Measurements from ENCODE around the gene YAF2. TPM values are rescaled to one million over a fixed set of nuclear protein-coding genes. Genes with fewer than 3 reads are reported as not detected.

The YAF2 gene
- total RNA-seq, 2 experiments from 2014 or later: 32.8 to 34.4 TPM

- intact Hi-C loops (cut with DNase I, micrococcal nuclease): loop anchor here in 1 of 2 experiments (5.0 kb wide), 1 partner anchor 185 kb away; the partner anchor contains the start of genes PPHLN1 and ZCRB1
- H3K36me3 Mint-ChIP-seq (ENCODE audit: low read depth): no peaks in the 10 kb centered on the region
- ATAC-seq: no peak
- DNase-seq: no peak
- CTCF ChIA-PET: interaction anchor here (0.7 kb wide), 1 partner anchor 1178 kb away, joined by 3 read pairs; no protein-coding TSS in a partner anchor
- no peaks in the 10 kb centered on the region for H3K9me3 Mint-ChIP-seq (ENCODE audit: low read depth)
- H3K27me3 Mint-ChIP-seq: peaks cover 2% of the 10 kb centered on the region
- POLR2A ChIA-PET: interaction anchor here (0.6 to 0.8 kb wide), 3 partner anchors 46 to 1009 kb away, joined by 3 to 5 read pairs (median 4); no protein-coding TSS in a partner anchor
- no peak overlapping the region for H3K27ac Mint-ChIP-seq
- H3K4me1 Mint-ChIP-seq: peaks cover 36% of the 10 kb centered on the region
- no peak overlapping the region for H3K4me3 Mint-ChIP-seq
Observed at GRCh38 chr12:42141981-42142606, 96.0 kb downstream of the YAF2 start.

DNA sequence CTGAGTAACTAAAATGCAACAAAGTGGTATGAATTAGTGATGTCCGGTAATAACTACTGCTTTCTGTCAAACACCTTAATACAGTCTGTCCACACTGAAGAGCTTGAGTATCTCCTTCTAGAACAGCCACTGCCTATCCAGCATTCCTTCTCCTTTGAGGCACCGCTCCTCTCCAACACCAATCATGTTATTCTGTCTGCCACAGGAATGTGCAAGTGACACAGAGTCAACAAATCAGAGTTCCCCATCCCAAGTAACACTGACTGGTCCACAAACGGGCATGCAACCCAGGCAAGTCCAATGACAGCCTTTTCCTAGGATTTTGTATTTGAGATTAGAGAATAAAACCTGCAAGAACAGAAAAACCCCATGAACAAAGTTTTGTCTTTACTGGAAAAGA lies 97.1 kb downstream of the YAF2 start:
- ChIA-PET CTCF (interaction anchor here (0.7 to 1.0 kb wide), 2 partner anchors 17 to 18 kb away, joined by 3 read pairs; no protein-coding TSS in a partner anchor), POLR2A (no interaction called here)
- intact Hi-C loops (cut with DNase I, micrococcal nuclease): loop anchor here in 1 of 2 experiments (5.0 kb wide), 1 partner anchor 186 kb away; the partner anchor contains the start of genes PPHLN1 and ZCRB1
- ATAC-seq (no peak), DNase-seq (no peak)
- Mint-ChIP-seq H3K9me3 (ENCODE audit: low read depth) (no peaks in the 10 kb centered on the region), H3K4me1 (peaks cover 36% of the 10 kb centered on the region), H3K36me3 (ENCODE audit: low read depth) (no peaks in the 10 kb centered on the region), H3K27ac (no peak overlapping the region), H3K4me3 (no peak overlapping the region), H3K27me3 (peaks cover under 1% of the 10 kb centered on the region)

DNA sequence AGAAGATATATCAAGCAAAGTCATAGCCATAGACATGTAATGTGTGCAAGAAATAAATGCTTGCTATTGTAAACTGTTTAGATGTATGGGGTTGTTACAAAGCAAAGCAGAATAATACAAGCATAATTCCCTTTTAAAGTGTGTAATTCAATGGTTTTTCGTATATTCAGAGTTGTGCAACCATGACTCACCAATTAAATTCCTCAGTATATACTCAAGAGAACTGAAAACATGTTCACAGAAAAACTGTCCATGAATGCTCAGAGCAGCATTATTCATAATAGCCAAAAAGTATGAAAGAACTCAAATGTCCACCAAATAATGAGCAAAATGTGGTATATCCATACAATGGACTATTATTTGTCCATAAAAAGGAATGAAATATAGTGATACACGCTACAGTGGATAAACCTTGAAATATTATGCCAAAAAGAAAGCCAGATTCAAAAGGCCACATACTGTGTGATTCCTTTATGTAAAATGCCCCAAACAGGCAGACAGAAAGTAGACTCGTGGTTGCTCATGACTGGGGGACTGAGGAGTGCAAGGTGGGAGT lies 102.7 kb downstream of the YAF2 start:
- Mint-ChIP-seq H3K9me3 (ENCODE audit: low read depth) (no peaks in the 10 kb centered on the region), H3K4me3 (no peak overlapping the region), H3K27ac (no peak overlapping the region), H3K36me3 (ENCODE audit: low read depth) (no peaks in the 10 kb centered on the region), H3K4me1 (peaks cover 33% of the 10 kb centered on the region), H3K27me3 (no peaks in the 10 kb centered on the region)
- no peak for DNase-seq
- CTCF ChIA-PET: interaction anchor here (0.5 to 1.4 kb wide), 2 partner anchors 102 to 237 kb away, joined by 3 to 4 read pairs; no protein-coding TSS in a partner anchor
- ATAC-seq: no peak
- POLR2A ChIA-PET: no interaction called here
- intact Hi-C loops (cut with DNase I, micrococcal nuclease): no loop called here

GRCh38 chr12:42130672-42131402 lies 107.2 kb downstream of the YAF2 start:
- no peak overlapping the region for H3K27ac Mint-ChIP-seq
- peak; percentile 70 for ATAC-seq
- intact Hi-C loops (cut with DNase I, micrococcal nuclease): no loop called here
- DNase-seq: no peak
- no peaks in the 10 kb centered on the region for H3K27me3 Mint-ChIP-seq
- H3K4me1 Mint-ChIP-seq: peaks cover 57% of the 10 kb centered on the region
- H3K4me3 Mint-ChIP-seq: no peak overlapping the region
- ChIA-PET POLR2A (no interaction called here), CTCF (interaction anchor here (1.7 kb wide), 1 partner anchor 201 kb away, joined by 5 read pairs; no protein-coding TSS in a partner anchor)
- no peaks in the 10 kb centered on the region for H3K36me3 Mint-ChIP-seq (ENCODE audit: low read depth)
- no peaks in the 10 kb centered on the region for H3K9me3 Mint-ChIP-seq (ENCODE audit: low read depth)

DNA sequence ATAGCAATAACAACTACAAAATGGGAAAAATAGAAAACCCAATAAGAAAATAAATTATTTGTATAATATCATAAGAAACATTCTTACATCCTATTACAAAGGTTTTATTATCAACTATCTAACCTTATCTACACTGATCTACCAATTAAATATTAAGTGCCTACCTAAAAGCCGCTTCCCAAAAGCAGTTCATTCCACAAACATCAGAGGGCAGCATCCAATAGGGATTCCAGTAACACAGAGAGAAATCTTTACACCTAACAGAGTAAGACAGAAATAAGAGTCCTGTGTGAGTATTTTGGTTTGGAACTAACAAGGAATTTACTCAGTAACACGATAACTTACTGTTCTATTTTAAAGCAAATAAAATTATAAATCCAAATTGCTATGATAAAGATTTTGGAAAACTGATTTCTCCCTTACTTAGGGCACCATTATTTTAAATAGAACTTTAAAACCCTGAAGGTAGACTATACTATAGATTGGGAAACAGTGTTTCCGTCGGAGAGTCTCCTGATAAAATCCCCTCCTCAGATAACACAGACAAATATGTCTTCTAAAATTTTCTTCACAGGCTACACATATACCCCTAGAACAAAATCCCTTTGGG lies 108.3 kb downstream of the YAF2 start:
- H3K9me3 Mint-ChIP-seq (ENCODE audit: low read depth): no peaks in the 10 kb centered on the region
- POLR2A ChIA-PET: interaction anchor here (0.5 kb wide), 1 partner anchor 206 kb away, joined by 5 read pairs; no protein-coding TSS in a partner anchor
- no peaks in the 10 kb centered on the region for H3K36me3 Mint-ChIP-seq (ENCODE audit: low read depth)
- H3K4me1 Mint-ChIP-seq: peaks cover 53% of the 10 kb centered on the region
- no peak overlapping the region for H3K27ac Mint-ChIP-seq
- CTCF ChIA-PET: interaction anchor here (0.9 to 1.0 kb wide), 2 partner anchors 10 to 242 kb away, joined by 3 to 4 read pairs; no protein-coding TSS in a partner anchor
- H3K4me3 Mint-ChIP-seq: no peak overlapping the region
- ATAC-seq (no peak), DNase-seq (no peak)
- intact Hi-C loops (cut with DNase I, micrococcal nuclease): loop anchor here (1.0 to 5.0 kb wide), 3 partner anchors 203 to 243 kb away; no protein-coding TSS in a partner anchor
- H3K27me3 Mint-ChIP-seq: no peaks in the 10 kb centered on the region

DNA sequence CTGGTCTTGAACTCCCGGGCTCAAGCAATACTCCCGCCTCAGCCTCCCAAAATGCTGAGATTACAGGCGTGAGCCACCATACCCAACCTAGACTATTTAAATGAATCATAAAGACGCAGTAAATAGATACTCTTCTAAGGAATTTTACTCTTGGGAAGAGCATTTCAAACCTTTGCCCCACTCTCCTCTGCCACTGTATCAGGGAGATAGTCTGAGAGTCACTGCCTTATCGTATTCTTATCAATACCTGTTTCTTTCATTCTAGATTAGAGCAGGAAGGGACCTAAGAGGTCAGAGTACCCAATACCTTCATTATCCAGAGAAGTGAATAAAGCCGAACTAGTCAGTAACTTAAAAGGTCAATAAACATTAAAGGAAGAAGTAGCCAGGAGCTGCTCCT lies 109.2 kb downstream of the YAF2 start:
- H3K27me3 Mint-ChIP-seq: no peaks in the 10 kb centered on the region
- POLR2A ChIA-PET: no interaction called here
- intact Hi-C loops (cut with DNase I, micrococcal nuclease): loop anchor here (1.0 to 5.0 kb wide), 3 partner anchors 203 to 243 kb away; no protein-coding TSS in a partner anchor

DNA sequence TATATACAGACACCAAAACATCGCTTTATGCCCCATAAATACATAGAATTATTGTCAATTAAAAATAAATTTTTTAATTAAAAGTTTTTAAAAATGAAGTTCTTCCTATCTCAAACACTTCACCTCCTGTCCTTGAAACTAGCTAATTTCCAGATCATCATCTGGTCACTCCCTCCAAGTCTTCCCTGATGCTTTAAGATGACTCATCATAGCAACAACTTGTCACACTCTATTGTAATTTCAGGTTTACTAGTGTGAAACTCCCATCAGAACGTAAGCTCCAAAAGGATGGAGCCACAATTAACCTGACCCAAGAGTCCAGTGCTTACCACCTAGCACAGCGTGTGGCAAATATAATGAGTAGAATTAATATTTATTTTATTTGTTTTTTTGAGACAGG lies 109.7 kb downstream of the YAF2 start:
- intact Hi-C loops (cut with DNase I, micrococcal nuclease): loop anchor here in 1 of 2 experiments (5.0 kb wide), 1 partner anchor 244 kb away; no protein-coding TSS in a partner anchor
- CTCF ChIA-PET: interaction anchor here (0.6 kb wide), 1 partner anchor 295 kb away, joined by 3 read pairs; no protein-coding TSS in a partner anchor
- H3K4me1 Mint-ChIP-seq: peaks cover 48% of the 10 kb centered on the region

More for the DNA sequence above, 109.2 kb downstream of the YAF2 start:
- Mint-ChIP-seq H3K36me3 (ENCODE audit: low read depth) (no peaks in the 10 kb centered on the region), H3K27ac (no peak overlapping the region), H3K4me1 (peaks cover 51% of the 10 kb centered on the region), H3K9me3 (ENCODE audit: low read depth) (no peaks in the 10 kb centered on the region), H3K4me3 (no peak overlapping the region)
- DNase-seq: no peak
- no peak for ATAC-seq
- CTCF ChIA-PET: interaction anchor here (0.5 to 1.0 kb wide), 3 partner anchors 9 to 243 kb away, joined by 3 to 4 read pairs (median 3); no protein-coding TSS in a partner anchor

DNA sequence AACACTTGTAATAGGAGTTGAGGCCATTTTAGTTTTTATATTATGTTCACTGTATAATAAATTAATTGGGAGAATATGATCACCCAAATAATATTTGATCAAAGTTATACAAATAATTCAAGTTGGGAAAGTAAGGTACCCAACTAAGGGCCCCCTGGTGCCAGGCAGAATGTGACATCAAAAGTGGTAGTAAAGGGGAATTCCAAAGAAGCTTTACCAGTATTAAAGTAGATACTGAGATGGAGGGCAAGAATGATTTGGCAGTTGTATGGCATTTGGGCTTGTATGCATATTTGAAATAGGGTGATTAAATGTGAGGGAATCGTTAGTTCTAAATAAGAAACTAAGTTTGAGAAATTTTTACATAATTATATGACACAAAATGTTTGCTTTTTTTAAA lies 111.1 kb downstream of the YAF2 start:
- POLR2A ChIA-PET: no interaction called here
- intact Hi-C loops (cut with DNase I, micrococcal nuclease): loop anchor here in 1 of 2 experiments (5.0 kb wide), 1 partner anchor 245 kb away; no protein-coding TSS in a partner anchor
- no peak overlapping the region for H3K27ac Mint-ChIP-seq
- peaks cover 43% of the 10 kb centered on the region for H3K4me1 Mint-ChIP-seq
- H3K4me3 Mint-ChIP-seq: no peak overlapping the region
- no peaks in the 10 kb centered on the region for H3K27me3 Mint-ChIP-seq
- DNase-seq: no peak
- no peaks in the 10 kb centered on the region for H3K36me3 Mint-ChIP-seq (ENCODE audit: low read depth)
- no peaks in the 10 kb centered on the region for H3K9me3 Mint-ChIP-seq (ENCODE audit: low read depth)
- CTCF ChIA-PET: interaction anchor here (1.2 kb wide), 1 partner anchor 245 kb away, joined by 6 read pairs; no protein-coding TSS in a partner anchor
- ATAC-seq: peak; percentile 48

More for the DNA sequence above, 109.7 kb downstream of the YAF2 start:
- Mint-ChIP-seq H3K9me3 (ENCODE audit: low read depth) (no peaks in the 10 kb centered on the region), H3K36me3 (ENCODE audit: low read depth) (no peaks in the 10 kb centered on the region), H3K4me3 (no peak overlapping the region), H3K27me3 (no peaks in the 10 kb centered on the region), H3K27ac (no peak overlapping the region)
- POLR2A ChIA-PET: no interaction called here
- DNase-seq: no peak
- peak; percentile 54 for ATAC-seq

- no peak overlapping the region for H3K27ac Mint-ChIP-seq
- peaks cover 28% of the 10 kb centered on the region for H3K4me1 Mint-ChIP-seq
- H3K27me3 Mint-ChIP-seq: no peaks in the 10 kb centered on the region
- no peak for ATAC-seq
- ChIA-PET POLR2A (no interaction called here), CTCF (interaction anchor here (1.4 kb wide), 1 partner anchor 247 kb away, joined by 4 read pairs; no protein-coding TSS in a partner anchor)
- no peak for DNase-seq
- no peaks in the 10 kb centered on the region for H3K9me3 Mint-ChIP-seq (ENCODE audit: low read depth)
- intact Hi-C loops (cut with DNase I, micrococcal nuclease): loop anchor here in 1 of 2 experiments (5.0 kb wide), 1 partner anchor 247 kb away; no protein-coding TSS in a partner anchor
- H3K4me3 Mint-ChIP-seq: no peak overlapping the region
- H3K36me3 Mint-ChIP-seq (ENCODE audit: low read depth): no peaks in the 10 kb centered on the region
Observed at GRCh38 chr12:42125388-42125767, 112.7 kb downstream of the YAF2 start.

DNA sequence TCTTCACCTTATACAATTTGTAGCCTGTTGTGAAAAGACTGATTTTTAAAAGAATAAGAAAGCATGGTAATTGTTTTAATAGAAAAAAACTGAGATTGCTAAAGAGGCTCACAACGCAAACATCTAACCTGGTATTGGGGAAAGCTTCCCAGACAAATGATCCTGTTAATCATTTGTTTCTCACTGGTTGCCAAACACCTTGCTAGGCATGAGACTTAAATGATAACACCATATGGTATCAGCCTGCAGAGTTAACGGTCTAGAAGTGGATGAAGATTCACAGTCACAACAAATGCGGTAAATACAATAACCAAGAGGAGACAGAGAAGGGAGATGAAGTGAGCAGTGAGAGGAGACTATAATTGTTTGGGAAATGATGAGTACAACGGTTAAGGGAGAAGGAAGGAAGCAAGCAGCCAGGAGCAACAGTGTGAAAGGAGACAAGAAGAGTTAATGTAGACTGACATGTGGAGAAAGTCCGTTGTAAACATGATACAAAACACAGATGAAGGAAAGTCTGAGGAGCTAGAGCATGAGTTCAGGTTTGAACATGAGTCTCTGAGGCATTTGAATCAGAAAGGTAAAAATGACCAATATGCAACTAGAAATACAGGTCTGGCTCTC lies 113.2 kb downstream of the YAF2 start:
- Mint-ChIP-seq H3K9me3 (ENCODE audit: low read depth) (no peaks in the 10 kb centered on the region), H3K27ac (no peak overlapping the region), H3K36me3 (ENCODE audit: low read depth) (peaks cover under 1% of the 10 kb centered on the region), H3K27me3 (no peaks in the 10 kb centered on the region), H3K4me3 (no peak overlapping the region), H3K4me1 (peaks cover 30% of the 10 kb centered on the region)
- intact Hi-C loops (cut with DNase I, micrococcal nuclease): loop anchor here in 1 of 2 experiments (5.0 kb wide), 1 partner anchor 247 kb away; no protein-coding TSS in a partner anchor
- POLR2A ChIA-PET: no interaction called here
- CTCF ChIA-PET: interaction anchor here (0.5 to 1.4 kb wide), 3 partner anchors 16 to 247 kb away, joined by 3 to 4 read pairs (median 3); no protein-coding TSS in a partner anchor
- DNase-seq (no peak), ATAC-seq (no peak)
